DND-41 (cell line): Measurements from ENCODE around the gene ALOX12.

Experiments used
- EZH2 ChIP-seq: IDR thresholded peaks from 3 replicates; pipeline ENCODE4 v1.6.1; 2012; ENCODE audit warnings: borderline replicate concordance, low read depth, mild to moderate bottlenecking, moderate library complexity, low read length, inconsistent platforms; ENCODE audit not compliant: severe bottlenecking
- TF ChIP-seq, protein P1 (sequence below): IDR thresholded peaks from 2 replicates; pipeline ENCODE4 v1.5.1; 2012; ENCODE audit warnings: borderline replicate concordance, low read length, moderate library complexity, mild to moderate bottlenecking; ENCODE audit not compliant: poor library complexity, severe bottlenecking; ENCODE audit errors: extremely low read depth

DNA sequence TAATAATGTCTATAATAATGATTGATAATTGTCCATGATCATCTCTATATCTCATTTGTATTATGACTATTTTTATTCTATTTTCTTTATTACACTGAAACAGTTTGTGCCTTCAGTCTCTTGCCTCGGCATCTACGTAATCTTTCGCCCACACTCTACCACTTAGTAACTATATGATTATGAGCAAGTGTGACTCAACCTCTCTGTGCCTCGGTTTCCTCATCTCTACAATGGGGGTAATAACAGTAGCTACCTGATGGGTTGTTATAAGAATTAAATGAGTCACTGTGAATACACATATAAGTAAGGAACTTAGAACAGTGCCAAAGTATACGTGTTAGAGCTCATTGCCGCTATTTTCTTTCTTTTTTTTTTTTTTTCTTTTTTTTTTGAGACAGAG is 51.7 kb downstream of the ALOX12 start:
- TF ChIP-seq, protein P1, sequence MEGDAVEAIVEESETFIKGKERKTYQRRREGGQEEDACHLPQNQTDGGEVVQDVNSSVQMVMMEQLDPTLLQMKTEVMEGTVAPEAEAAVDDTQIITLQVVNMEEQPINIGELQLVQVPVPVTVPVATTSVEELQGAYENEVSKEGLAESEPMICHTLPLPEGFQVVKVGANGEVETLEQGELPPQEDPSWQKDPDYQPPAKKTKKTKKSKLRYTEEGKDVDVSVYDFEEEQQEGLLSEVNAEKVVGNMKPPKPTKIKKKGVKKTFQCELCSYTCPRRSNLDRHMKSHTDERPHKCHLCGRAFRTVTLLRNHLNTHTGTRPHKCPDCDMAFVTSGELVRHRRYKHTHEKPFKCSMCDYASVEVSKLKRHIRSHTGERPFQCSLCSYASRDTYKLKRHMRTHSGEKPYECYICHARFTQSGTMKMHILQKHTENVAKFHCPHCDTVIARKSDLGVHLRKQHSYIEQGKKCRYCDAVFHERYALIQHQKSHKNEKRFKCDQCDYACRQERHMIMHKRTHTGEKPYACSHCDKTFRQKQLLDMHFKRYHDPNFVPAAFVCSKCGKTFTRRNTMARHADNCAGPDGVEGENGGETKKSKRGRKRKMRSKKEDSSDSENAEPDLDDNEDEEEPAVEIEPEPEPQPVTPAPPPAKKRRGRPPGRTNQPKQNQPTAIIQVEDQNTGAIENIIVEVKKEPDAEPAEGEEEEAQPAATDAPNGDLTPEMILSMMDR: no peak
- no peak for TF ChIP-seq EZH2
